MCF 10A (cell line): ENCODE measurements around the gene PTBP3. TPM values are rescaled to one million over a fixed set of nuclear protein-coding genes. Genes with fewer than 3 reads are reported as not detected.

Experiments
- Bru-seq: library from RNA; stranded (reverse); fragments of 400-500 nt; gene quantifications from one replicate; lab custom pipeline; 2021; lab: Mats Ljungman, UMichigan
- BruChase-seq, 2 experiments: library from RNA; stranded (reverse); fragments of 400-500 nt; gene quantifications; one replicate each; lab custom pipeline; 2021; lab: Mats Ljungman, UMichigan
- BruUV-seq: library from RNA; stranded (reverse); fragments of 400-500 nt; replicated peaks from 2 replicates; lab custom pipeline; 2021; lab: Mats Ljungman, UMichigan
- CTCF ChIA-PET: fragments of 300-600 bp; sonication (Branson Sonifier 250); formaldehyde crosslinking; extraction: SDS; loops from one replicate; lab custom pipeline; 2021; ENCODE audit warnings: antibody characterized with exemption, inconsistent platforms; lab: Yijun Ruan, JAX
- POLR2A ChIA-PET: fragments of 300-600, 350-650 bp; sonication (Branson Sonifier 250); formaldehyde crosslinking; extraction: SDS; loops from one replicate; lab custom pipeline; 2020; ENCODE audit warnings: antibody characterized with exemption, inconsistent platforms; lab: Yijun Ruan, JAX
- DNase-seq: peaks from one replicate; pipeline ENCODE4 v3.0.0-alpha.2; 2018; ENCODE audit not compliant: unreplicated experiment
- H3K27ac Mint-ChIP-seq: one replicate; pipeline ENCODE4 v1.8.0; 2022; ENCODE audit warnings: mild to moderate bottlenecking, low read depth, mixed read lengths; ENCODE audit not compliant: unreplicated experiment
- H3K27me3 Mint-ChIP-seq: one replicate; pipeline ENCODE4 v1.8.0; 2022; ENCODE audit warnings: mixed read lengths; ENCODE audit not compliant: insufficient read depth, unreplicated experiment
- H3K36me3 Mint-ChIP-seq: one replicate; pipeline ENCODE4 v1.8.0; 2022; ENCODE audit warnings: mild to moderate bottlenecking, moderate library complexity, mixed read lengths; ENCODE audit not compliant: insufficient read depth, unreplicated experiment
- H3K4me1 Mint-ChIP-seq: one replicate; pipeline ENCODE4 v1.8.0; 2022; ENCODE audit warnings: mixed read lengths; ENCODE audit not compliant: insufficient read depth, unreplicated experiment
- H3K4me3 Mint-ChIP-seq: one replicate; pipeline ENCODE4 v1.8.0; 2022; ENCODE audit warnings: mild to moderate bottlenecking, moderate library complexity, mixed read lengths; ENCODE audit not compliant: unreplicated experiment
- H3K9me3 Mint-ChIP-seq: one replicate; pipeline ENCODE4 v1.8.0; 2022; ENCODE audit warnings: mixed read lengths; ENCODE audit not compliant: unreplicated experiment
- intact Hi-C: fragments of 100-400 bp; cut with micrococcal nuclease; formaldehyde crosslinking; loops from 2 replicates; pipeline ENCODE4 v1.14.1; 2022
- long read RNA-seq: library from polyadenylated mRNA; stranded (forward); transcript quantifications from one replicate; pipeline ENCODE4 v2.0.0, GENCODE V29; 2022
- total RNA-seq: library from RNA; stranded (reverse); gene quantifications from 2 replicates; pipeline ENCODE4 v1.2.3, GENCODE V29; 2022
- TF ChIP-seq, protein P1 (sequence below): fragments of 200-600 bp; IDR thresholded peaks from one replicate; pipeline ENCODE4 v1.8.0; 2022; ENCODE audit warnings: antibody characterized with exemption, mild to moderate bottlenecking; ENCODE audit not compliant: unreplicated experiment

Gene PTBP3, protein sequence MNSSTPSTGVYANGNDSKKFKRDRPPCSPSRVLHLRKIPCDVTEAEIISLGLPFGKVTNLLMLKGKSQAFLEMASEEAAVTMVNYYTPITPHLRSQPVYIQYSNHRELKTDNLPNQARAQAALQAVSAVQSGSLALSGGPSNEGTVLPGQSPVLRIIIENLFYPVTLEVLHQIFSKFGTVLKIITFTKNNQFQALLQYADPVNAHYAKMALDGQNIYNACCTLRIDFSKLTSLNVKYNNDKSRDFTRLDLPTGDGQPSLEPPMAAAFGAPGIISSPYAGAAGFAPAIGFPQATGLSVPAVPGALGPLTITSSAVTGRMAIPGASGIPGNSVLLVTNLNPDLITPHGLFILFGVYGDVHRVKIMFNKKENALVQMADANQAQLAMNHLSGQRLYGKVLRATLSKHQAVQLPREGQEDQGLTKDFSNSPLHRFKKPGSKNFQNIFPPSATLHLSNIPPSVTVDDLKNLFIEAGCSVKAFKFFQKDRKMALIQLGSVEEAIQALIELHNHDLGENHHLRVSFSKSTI
- total RNA-seq, result 79.2 and 83.4 TPM in 2 replicates
- Bru-seq, nascent RNA, result percentile 90 among the genes with signal in this experiment
- BruChase-seq, experiment 1, labeled RNA remaining after a 6-hour chase, result percentile 93 among the genes with signal in this experiment
- BruChase-seq, experiment 2, labeled RNA remaining after a 2-hour chase, result percentile 88 among the genes with signal in this experiment
- long read RNA-seq, full-length matches to known transcripts, result 24 of 71 reads
- long read RNA-seq, partial matches to known transcripts, result 5 of 71 reads
- long read RNA-seq, other reads (novel, unspliced or antisense), result 42 of 71 reads

DNA sequence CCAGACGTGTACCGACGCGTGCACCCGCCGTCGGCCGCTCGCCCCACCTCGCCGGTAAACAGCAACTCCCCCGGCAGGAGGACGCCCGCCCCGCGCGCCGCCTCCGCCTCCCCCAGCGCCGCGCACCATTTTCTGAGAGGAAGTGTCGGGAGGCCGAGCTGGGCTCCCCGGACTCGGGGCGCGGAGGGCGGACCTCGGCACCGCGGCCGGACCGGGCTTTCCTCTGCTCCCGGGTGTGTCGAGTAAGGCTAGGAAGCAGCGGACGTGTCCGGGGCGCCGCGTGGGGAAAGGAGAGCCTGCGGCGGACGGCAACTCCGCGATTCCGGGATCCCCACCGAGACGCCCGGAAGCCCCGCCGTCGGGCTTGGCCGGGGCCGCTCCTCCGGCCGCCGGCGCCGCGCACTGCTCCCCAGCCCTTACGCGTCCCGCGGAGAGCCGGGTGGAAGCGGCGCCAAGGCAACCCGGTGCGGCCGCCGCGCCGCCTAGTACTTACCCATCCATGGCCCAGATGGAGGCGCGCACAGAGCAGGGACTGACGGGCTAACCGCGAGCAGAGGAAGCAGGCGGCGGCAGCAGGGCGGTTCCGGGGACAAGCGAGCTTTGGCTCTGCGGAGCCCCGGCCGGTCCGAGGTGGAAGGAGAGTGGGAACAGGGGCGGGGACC, at the start of gene PTBP3:
Gene PTBP3, minus strand, starts transcription at position 643 of the 662 bp plus-strand sequence. CDS start 35,754 bp downstream, outside the sequence.
- DNase-seq, result peak; percentile 80
- Mint-ChIP-seq H3K4me1 (peaks cover 19% of the 10 kb centered on the region), H3K27ac (peak within 1 kb of the TSS; percentile 94), H3K27me3 (no peaks in the 10 kb centered on the region), H3K4me3 (peak within 1 kb of the TSS; percentile 94), H3K36me3 (no peaks in the 10 kb centered on the region), H3K9me3 (no peaks in the 10 kb centered on the region)
- BruUV-seq, result no TSS peak
- CTCF ChIA-PET, result interaction anchor here (0.6 to 2.4 kb wide), 11 partner anchors 8 to 256 kb away, joined by 3 to 13 read pairs (median 4); partner anchors contain the start of gene HSDL2
- intact Hi-C loops, result loop anchor here (2.0 kb wide), 2 partner anchors 100 to 158 kb away; partner anchors contain the start of gene SUSD1
- TF ChIP-seq, protein P1, sequence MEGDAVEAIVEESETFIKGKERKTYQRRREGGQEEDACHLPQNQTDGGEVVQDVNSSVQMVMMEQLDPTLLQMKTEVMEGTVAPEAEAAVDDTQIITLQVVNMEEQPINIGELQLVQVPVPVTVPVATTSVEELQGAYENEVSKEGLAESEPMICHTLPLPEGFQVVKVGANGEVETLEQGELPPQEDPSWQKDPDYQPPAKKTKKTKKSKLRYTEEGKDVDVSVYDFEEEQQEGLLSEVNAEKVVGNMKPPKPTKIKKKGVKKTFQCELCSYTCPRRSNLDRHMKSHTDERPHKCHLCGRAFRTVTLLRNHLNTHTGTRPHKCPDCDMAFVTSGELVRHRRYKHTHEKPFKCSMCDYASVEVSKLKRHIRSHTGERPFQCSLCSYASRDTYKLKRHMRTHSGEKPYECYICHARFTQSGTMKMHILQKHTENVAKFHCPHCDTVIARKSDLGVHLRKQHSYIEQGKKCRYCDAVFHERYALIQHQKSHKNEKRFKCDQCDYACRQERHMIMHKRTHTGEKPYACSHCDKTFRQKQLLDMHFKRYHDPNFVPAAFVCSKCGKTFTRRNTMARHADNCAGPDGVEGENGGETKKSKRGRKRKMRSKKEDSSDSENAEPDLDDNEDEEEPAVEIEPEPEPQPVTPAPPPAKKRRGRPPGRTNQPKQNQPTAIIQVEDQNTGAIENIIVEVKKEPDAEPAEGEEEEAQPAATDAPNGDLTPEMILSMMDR, result no peak
- POLR2A ChIA-PET, result interaction anchor here (0.6 to 3.6 kb wide), 34 partner anchors 12 to 708 kb away, joined by 3 to 50 read pairs (median 4); partner anchors contain the start of genes HSDL2, SNX30, SUSD1 and UGCG

DNA sequence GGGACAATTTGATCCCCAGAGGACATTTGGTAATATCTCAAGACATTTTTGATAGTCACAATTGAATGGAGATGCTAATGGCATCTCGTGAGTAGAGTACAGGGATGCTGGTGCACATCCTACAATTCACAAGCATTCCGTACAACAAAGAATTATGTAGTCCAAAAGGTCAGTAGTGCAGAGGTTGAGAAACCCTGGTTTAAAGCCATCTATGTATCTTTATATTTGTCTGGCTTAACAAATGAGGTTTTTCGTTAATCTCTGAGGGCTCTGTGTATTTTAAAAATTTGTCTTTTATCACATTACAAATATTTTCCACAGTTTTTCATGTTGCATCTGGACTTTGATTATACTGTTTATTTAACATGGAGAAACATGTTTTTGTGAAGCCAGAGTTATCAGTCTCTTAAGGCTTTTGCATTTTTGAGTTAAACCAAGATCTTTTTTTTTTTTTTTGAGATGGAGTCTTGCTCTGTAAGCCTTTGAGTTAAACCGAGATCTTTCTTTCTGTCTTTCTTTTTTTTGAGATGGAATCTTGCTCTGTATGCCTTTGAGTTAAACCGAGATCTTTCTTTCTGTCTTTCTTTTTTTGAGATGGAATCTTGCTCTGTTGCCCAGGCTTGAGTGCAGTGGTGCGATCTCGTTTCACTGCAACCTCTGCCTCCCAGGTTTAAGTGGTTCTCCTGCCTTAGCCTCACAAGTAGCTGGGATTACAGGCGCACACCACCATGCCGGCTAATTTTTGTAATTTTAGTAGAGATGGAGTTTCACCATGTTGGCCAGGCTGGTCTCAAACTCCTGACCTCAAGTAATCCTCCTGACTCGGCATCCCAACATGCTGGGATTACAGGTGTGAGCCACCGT, 49.3 kb upstream of the PTBP3 start:
- Mint-ChIP-seq H3K9me3 (no peaks in the 10 kb centered on the region), H3K27me3 (no peaks in the 10 kb centered on the region), H3K27ac (no peak overlapping the region), H3K4me3 (no peak overlapping the region), H3K4me1 (peaks cover 30% of the 10 kb centered on the region), H3K36me3 (peaks cover 17% of the 10 kb centered on the region)
- POLR2A ChIA-PET, result no interaction called here
- no peak for DNase-seq
- TSS peak; percentile 8 for BruUV-seq
- CTCF ChIA-PET, result interaction anchor here (0.6 kb wide), 1 partner anchor 21 kb away, joined by 4 read pairs; no protein-coding TSS in a partner anchor
- intact Hi-C loops, result loop anchor here (10.0 kb wide), 1 partner anchor 522 kb away; no protein-coding TSS in a partner anchor
- TF ChIP-seq, protein P1, result no peak

DNA sequence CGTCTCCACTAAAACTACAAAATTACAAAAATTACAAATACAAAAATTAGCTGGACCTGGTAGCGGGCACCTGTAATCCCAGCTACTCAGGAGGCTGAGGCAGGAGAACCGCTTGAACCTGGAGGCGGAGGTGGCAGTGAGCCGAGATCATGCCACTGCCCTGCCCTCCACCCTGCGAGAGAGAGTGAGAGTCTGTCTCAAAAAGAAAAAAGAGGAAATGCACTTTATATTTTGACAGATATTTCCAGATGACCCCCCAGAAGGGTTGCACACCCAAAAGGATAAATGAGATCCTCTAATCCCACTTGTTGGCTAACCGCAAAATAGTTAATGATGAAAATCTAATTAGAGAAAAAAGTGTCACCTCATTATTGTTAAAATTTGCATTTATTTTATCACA, 48.6 kb upstream of the PTBP3 start:
- POLR2A ChIA-PET, result no interaction called here
- TF ChIP-seq, protein P1, result no peak
- no TSS peak for BruUV-seq
- Mint-ChIP-seq H3K27me3 (no peaks in the 10 kb centered on the region), H3K36me3 (peaks cover 11% of the 10 kb centered on the region), H3K4me3 (peak overlapping the region; percentile 93), H3K4me1 (peaks cover 34% of the 10 kb centered on the region), H3K9me3 (no peaks in the 10 kb centered on the region), H3K27ac (no peak overlapping the region)
- no peak for DNase-seq
- CTCF ChIA-PET, result no interaction called here
- intact Hi-C loops, result loop anchor here (10.0 kb wide), 1 partner anchor 523 kb away; no protein-coding TSS in a partner anchor
